Breast epithelium (tissue), 4 donors: ENCODE measurements around the gene FNDC5. TPM values are rescaled to one million over a fixed set of nuclear protein-coding genes. Genes with fewer than 3 reads are reported as not detected.

ENCODE experiments used
- DNase-seq, 2 donors: peaks; one replicate each; pipeline ENCODE4 v3.0.0-alpha.2; 2019; ENCODE audit warnings: low spot score in 2 of 2
- H3K27ac ChIP-seq, 2 donors: fragments of 200-600 bp; sonication (generic) in 1 of 2; one replicate each; pipeline ENCODE4 v1.5.1; 2016 to 2019; ENCODE audit warnings: mild to moderate bottlenecking in 1 of 2
- H3K27me3 ChIP-seq, 2 donors: fragments of 200-600 bp; sonication (generic) in 1 of 2; one replicate each; pipeline versions ENCODE4 v1.5.1 to v1.6.0; 2017 to 2019; ENCODE audit warnings: control low read depth in 1 of 2, mild to moderate bottlenecking in 1 of 2
- H3K36me3 ChIP-seq: fragments of 200-600 bp; one replicate; pipeline ENCODE4 v1.5.1; 2019
- H3K4me1 ChIP-seq, 2 donors: fragments of 200-600 bp; sonication (generic); one replicate each; pipeline ENCODE4 v1.5.1; 2016 to 2019; ENCODE audit warnings: control low read depth in 1 of 2
- H3K4me3 ChIP-seq, 3 donors: fragments of 200-600 bp; sonication (generic); 1 replicate in 2 of 3; 2 replicates in 1 of 3; pipeline ENCODE4 v1.5.1; 2016 to 2019; ENCODE audit warnings: mild to moderate bottlenecking in 3 of 3, moderate library complexity in 2 of 3
- H3K9me3 ChIP-seq, 2 donors: fragments of 200-600 bp; sonication (generic) in 1 of 2; one replicate each; pipeline ENCODE4 v1.5.1; 2016 to 2019; ENCODE audit warnings: control low read depth in 1 of 2
- POLR2A ChIP-seq: fragments of 450-650 bp; IDR thresholded peaks from one replicate; pipeline ENCODE4 v1.6.1; 2016; ENCODE audit warnings: antibody characterized with exemption, mild to moderate bottlenecking, moderate library complexity
- POLR2AphosphoS5 ChIP-seq, 3 donors: sonication (generic); formaldehyde crosslinking; IDR thresholded peaks; one replicate each; pipeline ENCODE4 v1.6.1; 2017; ENCODE audit warnings: antibody characterized with exemption in 3 of 3
- intact Hi-C: fragments of 100-400 bp; cut with DNase I; formaldehyde crosslinking; loops from one replicate; pipeline ENCODE4 v1.15.1; 2023; ENCODE audit warnings: low total_unique reads
- total RNA-seq, 3 donors: library from RNA; depleted of rRNA; stranded (reverse); fragments of >200 nt; gene quantifications; one replicate each; pipeline ENCODE4 v1.1.0, GENCODE V29; 2016
- TF ChIP-seq, protein P1 (sequence below), 3 donors: fragments of 450-650 bp; IDR thresholded peaks; one replicate each; pipeline ENCODE4 v1.5.1; 2016 to 2017; ENCODE audit warnings: antibody characterized with exemption in 3 of 3, mild to moderate bottlenecking in 3 of 3, moderate library complexity in 3 of 3

The FNDC5 gene
- total RNA-seq, 3 donors from 2014 or later = 0.59 to 0.96 TPM; not detected in 1

DNA sequence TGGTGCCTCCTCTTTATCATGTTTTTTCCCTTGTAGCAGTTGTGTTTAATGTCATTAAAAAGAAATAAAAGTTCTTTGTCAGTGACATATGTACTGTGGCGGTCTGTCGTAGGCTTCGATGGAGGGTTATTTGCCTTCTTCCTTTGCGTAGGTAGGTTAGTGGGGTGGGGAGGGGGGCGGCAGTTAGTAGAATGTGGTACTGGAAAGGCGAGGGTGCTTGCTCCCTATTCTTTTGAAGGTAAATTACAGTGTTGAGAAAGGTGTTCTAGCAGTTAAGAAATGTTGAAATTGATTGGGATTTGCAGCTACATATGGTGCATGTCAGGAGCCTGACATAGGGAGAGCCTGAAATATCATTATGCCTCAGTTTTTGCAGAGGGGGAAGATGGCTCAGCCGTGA lies 11.9 kb downstream of the FNDC5 start:
- Histone ChIP-seq H3K36me3 (peaks cover 6% of the 10 kb centered on the region), H3K4me3 (no peak overlapping the region), H3K9me3 (no peaks in the 10 kb centered on the region), H3K4me1 (no peaks in the 10 kb centered on the region), H3K27me3 (no peaks in the 10 kb centered on the region), H3K27ac (no peak overlapping the region)
- intact Hi-C loops = no loop called here
- DNase-seq = no peak
- TF ChIP-seq, protein P1, sequence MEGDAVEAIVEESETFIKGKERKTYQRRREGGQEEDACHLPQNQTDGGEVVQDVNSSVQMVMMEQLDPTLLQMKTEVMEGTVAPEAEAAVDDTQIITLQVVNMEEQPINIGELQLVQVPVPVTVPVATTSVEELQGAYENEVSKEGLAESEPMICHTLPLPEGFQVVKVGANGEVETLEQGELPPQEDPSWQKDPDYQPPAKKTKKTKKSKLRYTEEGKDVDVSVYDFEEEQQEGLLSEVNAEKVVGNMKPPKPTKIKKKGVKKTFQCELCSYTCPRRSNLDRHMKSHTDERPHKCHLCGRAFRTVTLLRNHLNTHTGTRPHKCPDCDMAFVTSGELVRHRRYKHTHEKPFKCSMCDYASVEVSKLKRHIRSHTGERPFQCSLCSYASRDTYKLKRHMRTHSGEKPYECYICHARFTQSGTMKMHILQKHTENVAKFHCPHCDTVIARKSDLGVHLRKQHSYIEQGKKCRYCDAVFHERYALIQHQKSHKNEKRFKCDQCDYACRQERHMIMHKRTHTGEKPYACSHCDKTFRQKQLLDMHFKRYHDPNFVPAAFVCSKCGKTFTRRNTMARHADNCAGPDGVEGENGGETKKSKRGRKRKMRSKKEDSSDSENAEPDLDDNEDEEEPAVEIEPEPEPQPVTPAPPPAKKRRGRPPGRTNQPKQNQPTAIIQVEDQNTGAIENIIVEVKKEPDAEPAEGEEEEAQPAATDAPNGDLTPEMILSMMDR (IDR thresholded peaks at IDR 0.05) = no peak
- TF ChIP-seq POLR2A (no peak), POLR2AphosphoS5 (IDR thresholded peaks at IDR 0.05) (no peak)

DNA sequence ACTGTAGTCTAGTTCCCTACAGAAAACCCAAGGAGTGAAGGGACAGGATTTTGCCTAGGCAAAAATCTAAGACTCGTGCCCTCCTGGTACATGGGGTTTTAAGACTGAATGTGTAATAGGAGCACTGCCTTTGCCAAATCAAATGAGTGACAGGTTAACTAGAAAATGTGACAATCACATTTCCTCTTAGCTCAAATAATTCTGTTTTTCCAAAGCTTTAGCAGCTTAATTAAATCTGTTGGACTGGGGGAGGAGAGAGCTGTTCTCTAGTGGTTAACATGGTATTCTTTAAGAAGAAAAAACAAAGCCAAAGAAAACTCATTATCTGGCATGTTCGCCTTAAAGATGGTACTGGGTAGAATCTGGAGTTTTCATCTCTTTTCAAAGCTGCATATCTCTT lies 12.6 kb downstream of the FNDC5 start:
- intact Hi-C loops = no loop called here
- no peaks in the 10 kb centered on the region for H3K27me3 ChIP-seq

DNA sequence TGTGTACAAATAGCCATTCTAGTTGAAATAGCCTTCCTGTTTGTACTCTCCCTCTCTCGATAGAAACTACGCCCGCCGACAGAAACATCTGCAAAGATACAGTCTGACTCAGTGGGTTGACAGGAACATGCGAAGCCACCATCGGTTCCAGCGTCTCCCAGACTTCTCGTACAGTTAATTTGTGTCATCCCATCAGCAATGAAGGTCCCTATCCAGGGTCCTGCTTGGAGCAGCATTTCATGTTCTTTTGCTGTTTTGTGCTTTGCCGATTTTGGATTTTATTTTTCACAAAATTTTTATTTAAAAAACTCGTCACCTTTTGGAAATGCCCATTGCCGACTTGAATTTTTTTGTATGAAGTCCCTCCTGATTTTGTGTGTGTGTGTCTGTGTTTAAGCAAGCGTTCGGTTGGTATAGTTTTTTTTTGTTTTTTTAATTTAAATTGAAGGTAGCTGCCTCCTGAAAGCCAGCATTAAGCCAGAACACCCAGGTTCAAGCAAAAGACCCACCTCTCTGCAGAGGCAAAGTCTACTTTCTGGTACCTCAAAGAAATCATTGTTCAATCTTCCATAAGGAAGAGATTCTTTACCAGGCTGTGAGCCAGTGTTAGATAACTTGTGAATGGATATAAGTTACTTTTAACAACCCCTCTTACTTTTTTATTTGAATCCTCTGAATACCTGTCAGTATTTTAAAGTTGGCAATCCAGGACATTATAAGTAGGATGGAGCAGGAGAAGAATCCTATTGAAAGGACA lies 14.7 kb downstream of the FNDC5 start:
- TF ChIP-seq POLR2A (no peak), POLR2AphosphoS5 (IDR thresholded peaks at IDR 0.05) (no peak)
- TF ChIP-seq, protein P1 (IDR thresholded peaks at IDR 0.05) = no peak
- H3K27me3 ChIP-seq = no peaks in the 10 kb centered on the region
- H3K27ac ChIP-seq = no peak overlapping the region
- H3K4me1 ChIP-seq = no peaks in the 10 kb centered on the region
- no peak overlapping the region for H3K4me3 ChIP-seq
- no peaks in the 10 kb centered on the region for H3K9me3 ChIP-seq
- no peak for DNase-seq
- peaks cover 6% of the 10 kb centered on the region for H3K36me3 ChIP-seq
- intact Hi-C loops = no loop called here

More for the DNA sequence above, 12.6 kb downstream of the FNDC5 start:
- Histone ChIP-seq H3K9me3 (no peaks in the 10 kb centered on the region), H3K27ac (no peak overlapping the region), H3K4me3 (no peak overlapping the region), H3K4me1 (no peaks in the 10 kb centered on the region), H3K36me3 (peaks cover 6% of the 10 kb centered on the region)
- TF ChIP-seq POLR2A (no peak), POLR2AphosphoS5 (IDR thresholded peaks at IDR 0.05) (no peak)
- TF ChIP-seq, protein P1 (IDR thresholded peaks at IDR 0.05) = no peak
- no peak for DNase-seq

DNA sequence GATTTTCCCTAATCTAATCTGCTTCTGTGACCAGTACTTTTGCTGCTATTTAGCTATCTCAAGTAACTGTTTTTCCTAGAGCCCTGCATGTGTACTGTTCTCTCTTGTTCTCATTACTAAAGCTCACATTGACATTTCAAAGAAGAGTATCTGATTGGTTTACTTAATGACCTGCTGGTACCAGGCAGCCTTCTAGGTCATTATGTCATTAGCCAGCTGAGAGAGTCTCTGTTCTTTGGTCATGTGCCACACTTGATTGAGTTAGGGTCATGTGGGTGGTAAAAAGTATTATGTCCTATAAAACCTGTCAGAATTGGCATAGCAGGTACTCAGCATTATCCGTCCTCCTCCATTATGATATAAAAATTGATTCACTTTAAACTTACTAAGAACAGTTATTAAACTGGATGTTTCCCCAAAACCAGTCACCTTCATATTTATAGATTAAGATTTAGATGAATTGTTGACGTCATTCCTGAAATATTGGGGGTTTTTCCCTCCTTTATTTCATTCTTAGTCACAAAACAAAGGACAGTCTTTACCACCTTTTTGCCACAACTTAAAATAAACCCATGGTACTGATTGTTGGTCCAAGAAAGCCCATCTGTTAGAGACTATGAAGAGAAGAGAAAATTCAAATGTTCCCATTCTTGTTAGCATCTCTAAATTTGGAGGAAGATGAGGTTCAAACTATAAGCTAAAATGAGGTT lies 22.2 kb downstream of the FNDC5 start:
- Histone ChIP-seq H3K4me1 (no peaks in the 10 kb centered on the region), H3K4me3 (no peak overlapping the region), H3K27ac (no peak overlapping the region), H3K27me3 (no peaks in the 10 kb centered on the region), H3K36me3 (peaks cover 6% of the 10 kb centered on the region), H3K9me3 (peaks cover 0 to 5% of the 10 kb centered on the region in 2 donors)
- intact Hi-C loops = no loop called here
- DNase-seq = no peak
- TF ChIP-seq, protein P1 (IDR thresholded peaks at IDR 0.05) = no peak
- TF ChIP-seq POLR2AphosphoS5 (IDR thresholded peaks at IDR 0.05) (no peak), POLR2A (no peak)

DNA sequence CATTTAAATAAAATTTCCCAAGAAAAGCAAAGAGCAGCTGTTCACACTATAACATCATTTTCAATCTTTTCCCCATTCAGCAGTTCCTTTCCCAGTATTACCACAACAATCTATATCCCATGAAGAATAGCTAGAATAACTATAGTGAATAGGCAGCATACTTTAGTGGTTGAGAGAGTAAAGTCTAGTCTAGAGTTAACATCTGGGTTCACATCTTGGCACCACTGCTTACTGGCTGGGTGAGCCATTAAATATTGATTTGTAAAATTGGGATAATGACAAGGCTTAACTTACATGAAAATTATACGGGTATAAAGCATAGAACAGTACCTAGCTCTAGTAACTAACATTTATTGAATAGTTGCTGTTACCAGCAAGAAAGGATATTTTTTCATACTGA lies 38.8 kb downstream of the FNDC5 start:
- Histone ChIP-seq H3K27ac (no peak overlapping the region), H3K4me3 (no peak overlapping the region), H3K9me3 (no peaks in the 10 kb centered on the region), H3K27me3 (no peaks in the 10 kb centered on the region), H3K36me3 (peaks cover 12% of the 10 kb centered on the region), H3K4me1 (no peaks in the 10 kb centered on the region)
- no peak for TF ChIP-seq POLR2A
- TF ChIP-seq, protein P1 (IDR thresholded peaks at IDR 0.05) = no peak
- no peak for TF ChIP-seq POLR2AphosphoS5 (IDR thresholded peaks at IDR 0.05)
- intact Hi-C loops = no loop called here
- DNase-seq = no peak
